A549 (cell line): ENCODE data around the gene SLC48A1.

ENCODE experiments used
- CEBPB ChIP-seq, 2 experiments: fragments of >200 bp in 1 of 2; sonication (Bioruptor Twin) in 1 of 2; formaldehyde crosslinking in 1 of 2; IDR thresholded peaks; 2 replicates each; pipeline ENCODE4 v1.6.1; 2012 to 2016
- EP300 ChIP-seq, 2 experiments: fragments of >200 bp; sonication (Bioruptor Twin); formaldehyde crosslinking; IDR thresholded peaks; 2 replicates in 1 of 2; 3 replicates in 1 of 2; pipeline ENCODE4 v1.6.1; 2016 to 2017
- HMGXB4 ChIP-seq: fragments of 250-450 bp; sonication (Bioruptor Pico); IDR thresholded peaks from 2 replicates; pipeline ENCODE4 v1.5.0; 2021; ENCODE audit warnings: mild to moderate bottlenecking, moderate library complexity, borderline replicate concordance
- PHF8 ChIP-seq: fragments of 200-600 bp; sonication (generic); IDR thresholded peaks from 2 replicates; pipeline ENCODE4 v1.6.1; 2016; ENCODE audit warnings: low read depth, mild to moderate bottlenecking, antibody characterized with exemption, moderate library complexity, borderline replicate concordance
- RFX5 ChIP-seq: fragments of 450-650 bp; IDR thresholded peaks from 2 replicates; pipeline ENCODE4 v1.7.1; 2014; ENCODE audit warnings: antibody characterized with exemption, mild to moderate bottlenecking, moderate library complexity

- TF ChIP-seq RFX5 = no peak
- TF ChIP-seq EP300 (IDR thresholded peaks at IDR 0.05) = no peak
- no peak for TF ChIP-seq CEBPB (IDR thresholded peaks at IDR 0.05)
- no peak for TF ChIP-seq HMGXB4 (CRISPR knock-in tag)
- no peak for TF ChIP-seq PHF8
These were observed 49.4 kb downstream of the SLC48A1 start for GRCh38 chr12:47822401-47822800.
